HG02588 (cell line): ENCODE measurements around the gene TMTC2.

Experiments used
- ATAC-seq: cut with Tn5 transposase; IDR thresholded peaks from one replicate; pipeline ENCODE4 v1.9.1; 2021; ENCODE audit warnings: mild to moderate bottlenecking, moderate library complexity; ENCODE audit not compliant: unreplicated experiment

TMTC2 gene

DNA sequence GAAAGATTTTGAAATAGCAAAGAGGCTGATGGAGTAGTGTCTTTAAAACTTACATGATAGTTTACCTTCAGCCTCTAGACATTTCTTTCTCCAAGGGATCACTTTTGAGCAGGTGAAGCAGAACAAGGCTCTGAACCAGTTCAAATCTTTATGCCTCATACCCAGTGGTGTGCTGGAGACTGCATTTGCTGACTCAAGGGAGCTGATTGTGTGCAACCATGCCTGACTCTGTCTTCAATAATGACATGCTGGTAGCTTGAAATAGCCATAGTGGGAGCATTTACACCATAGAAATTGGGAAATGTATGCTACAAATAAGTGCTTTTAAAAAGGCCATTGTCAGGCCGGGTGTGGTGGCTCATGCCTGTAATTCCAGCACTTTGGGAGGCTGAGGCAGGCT, 482.0 kb downstream of the TMTC2 start:
- no peak for ATAC-seq

DNA sequence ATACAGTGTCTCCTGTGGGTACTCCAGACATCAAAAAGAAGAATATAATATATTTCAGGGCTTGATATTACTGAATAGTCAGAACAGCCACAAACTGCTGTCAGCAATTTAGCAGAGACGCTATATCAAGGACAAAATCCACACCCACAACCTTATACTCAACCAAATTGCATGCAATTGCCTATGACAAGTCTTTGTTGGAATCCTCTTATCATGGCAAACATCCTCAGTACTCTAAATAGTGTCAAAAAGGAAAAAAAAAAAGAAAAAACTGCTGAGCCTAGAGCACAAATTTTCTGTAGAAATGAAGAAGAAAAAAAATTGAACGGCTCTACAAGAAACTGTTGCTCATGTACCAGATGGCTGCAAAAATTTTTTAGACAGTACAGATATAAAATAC, 485.7 kb downstream of the TMTC2 start:
- ATAC-seq = no peak

DNA sequence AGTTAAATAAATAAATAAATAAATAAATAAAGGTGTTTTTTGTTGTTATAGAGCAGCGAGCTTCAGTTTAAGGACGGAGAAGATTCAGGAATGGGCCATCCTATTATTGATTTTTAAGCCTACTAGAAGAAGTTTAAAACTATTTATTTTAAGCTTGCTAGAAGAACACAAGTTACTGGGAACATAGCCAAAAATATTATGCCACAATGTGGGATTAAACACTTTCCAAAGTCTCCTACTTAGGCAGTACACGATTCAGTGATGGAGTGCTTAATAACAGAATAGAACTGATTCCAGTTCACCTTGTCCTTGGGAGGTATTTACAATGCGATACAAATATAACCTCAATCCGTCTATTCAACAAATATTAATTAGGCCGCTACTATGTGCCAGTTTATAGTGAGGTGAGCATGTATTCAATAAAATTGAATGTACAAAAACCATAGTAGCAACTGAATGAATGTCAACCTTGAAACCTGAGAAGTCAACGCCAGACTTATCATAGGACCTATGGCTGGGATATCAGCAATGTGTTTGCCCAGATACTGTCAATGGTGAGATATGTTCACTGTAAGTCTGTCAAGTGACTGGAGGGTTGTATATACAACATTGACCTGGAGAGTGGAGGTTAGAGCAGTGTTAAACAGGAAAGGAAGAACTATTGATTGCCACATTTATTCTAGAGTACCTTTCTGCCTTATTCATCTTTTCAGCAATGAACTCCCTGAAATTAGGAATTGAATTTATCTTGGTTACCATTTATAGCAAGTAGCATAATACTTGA, 486.4 kb downstream of the TMTC2 start:
- ATAC-seq = no peak

DNA sequence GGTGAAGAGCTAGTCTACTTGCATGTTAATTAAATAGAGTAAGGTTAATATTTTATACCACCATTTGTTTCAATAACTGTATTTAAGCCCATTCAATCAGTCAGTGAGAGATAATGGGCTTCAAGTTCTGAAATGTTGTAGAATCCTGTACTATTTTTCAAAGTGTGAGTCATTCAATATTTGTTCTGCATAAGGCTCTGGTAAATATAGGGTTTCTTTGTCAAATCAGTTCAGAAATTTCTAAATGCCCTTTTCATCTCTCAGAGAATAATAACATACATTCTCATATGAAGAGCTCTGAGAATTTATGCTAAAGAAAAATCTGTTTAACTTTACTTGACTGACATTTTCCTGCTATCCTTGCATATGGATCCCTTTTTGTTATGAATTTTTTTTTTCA, 493.3 kb downstream of the TMTC2 start:
- no peak for ATAC-seq

DNA sequence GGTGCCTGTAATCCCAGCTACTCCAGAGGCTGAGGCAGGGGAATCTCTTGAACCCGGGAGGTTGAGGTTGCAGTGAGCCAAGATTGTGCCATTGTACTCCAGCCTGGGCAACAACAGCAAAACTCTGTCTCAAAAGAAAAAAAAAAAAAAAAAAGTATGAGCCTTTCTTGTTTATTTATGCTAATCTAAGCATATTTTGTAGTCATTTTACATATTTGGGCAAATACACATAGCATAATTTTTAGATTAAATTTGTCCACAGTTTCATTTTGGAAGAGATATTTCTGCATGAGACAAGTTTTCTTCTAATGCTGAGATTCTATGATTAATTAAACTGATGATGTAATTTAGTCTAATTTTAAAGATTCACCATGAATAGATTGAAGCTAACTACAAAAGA, 494.4 kb downstream of the TMTC2 start:
- no peak for ATAC-seq

DNA sequence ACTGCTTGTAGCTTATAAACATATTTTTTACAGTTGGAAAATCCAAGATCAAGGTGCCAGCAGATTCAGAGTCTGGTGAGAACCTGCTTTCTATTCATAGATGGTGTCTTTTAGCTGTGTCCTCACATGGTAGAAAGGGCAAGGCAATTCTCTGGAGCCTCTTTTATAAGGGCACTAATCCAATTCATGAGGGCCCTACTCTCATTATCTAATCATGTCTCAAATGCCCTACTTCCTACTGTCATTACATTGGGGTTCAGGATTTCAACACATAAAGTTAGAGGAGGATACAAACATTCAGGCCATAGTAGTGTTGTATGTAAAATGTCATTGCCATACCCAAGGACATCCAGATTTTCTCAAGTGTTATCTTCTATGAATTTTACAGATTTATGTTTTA, 496.4 kb downstream of the TMTC2 start:
- ATAC-seq = no peak
